ENCODE results near the gene RAB34.
A peak's percentile ranks its signal among the peaks of the same experiment; 100 is the strongest.

RAB34 gene

GRCh38 chr17:28717578-28718332 lies at the start of gene RAB34:
Gene RAB34 (minus strand): TSS chr17:28717868. CDS start chr17:28717266, 602 bp downstream.
- peaks cover 46% of the 10 kb centered on the region for H3K4me1 Mint-ChIP-seq
- H3K9me3 Mint-ChIP-seq: no peaks in the 10 kb centered on the region
- ATAC-seq (peak; percentile 2), DNase-seq (no peak)
- peaks cover 46% of the 10 kb centered on the region for H3K27me3 Mint-ChIP-seq
- H3K4me3 Mint-ChIP-seq: peak within 1 kb of the TSS; percentile 80 to 97
- peak within 1 kb of the TSS; percentile 82 to 94 for H3K27ac Mint-ChIP-seq

- H3K27me3 Mint-ChIP-seq: no peaks in the 10 kb centered on the region
- ATAC-seq: no peak
- DNase-seq: no peak
- no peaks in the 10 kb centered on the region for H3K9me3 Mint-ChIP-seq
- H3K4me3 Mint-ChIP-seq: no peak overlapping the region
- H3K27ac Mint-ChIP-seq: no peak overlapping the region
- peaks cover 23% of the 10 kb centered on the region for H3K4me1 Mint-ChIP-seq
Measured at GRCh38 chr17:28765038-28765437, 47.4 kb upstream of the RAB34 start.

GRCh38 chr17:28763804-28764266 lies 46.2 kb upstream of the RAB34 start:
- Mint-ChIP-seq H3K4me1 (peaks cover 18% of the 10 kb centered on the region), H3K4me3 (no peak overlapping the region), H3K27me3 (no peaks in the 10 kb centered on the region), H3K9me3 (no peaks in the 10 kb centered on the region), H3K27ac (peak overlapping the region in 1 of 2 donors; percentile 25)
- DNase-seq (peak; percentile 69 to 71), ATAC-seq (peak; percentile 57)

- DNase-seq (no peak), ATAC-seq (peak; percentile 86)
- peak overlapping the region in 1 of 2 donors; percentile 25 for H3K27ac Mint-ChIP-seq
- H3K9me3 Mint-ChIP-seq: no peaks in the 10 kb centered on the region
- H3K27me3 Mint-ChIP-seq: no peaks in the 10 kb centered on the region
- H3K4me3 Mint-ChIP-seq: peak overlapping the region in 1 of 2 donors; percentile 44
- peaks cover 22% of the 10 kb centered on the region for H3K4me1 Mint-ChIP-seq
Measured at GRCh38 chr17:28763137-28763799, 45.6 kb upstream of the RAB34 start.

GRCh38 chr17:28760601-28761562 lies 43.2 kb upstream of the RAB34 start:
- peak overlapping the region; percentile 7 to 63 for H3K27ac Mint-ChIP-seq
- H3K9me3 Mint-ChIP-seq: no peaks in the 10 kb centered on the region
- H3K4me3 Mint-ChIP-seq: no peak overlapping the region
- H3K27me3 Mint-ChIP-seq: no peaks in the 10 kb centered on the region
- no peak for DNase-seq
- peaks cover 24% of the 10 kb centered on the region for H3K4me1 Mint-ChIP-seq
- no peak for ATAC-seq

- Mint-ChIP-seq H3K4me1 (peaks cover 18% of the 10 kb centered on the region), H3K27me3 (no peaks in the 10 kb centered on the region), H3K9me3 (no peaks in the 10 kb centered on the region), H3K27ac (peak overlapping the region in 1 of 2 donors; percentile 71), H3K4me3 (no peak overlapping the region)
- ATAC-seq (no peak), DNase-seq (no peak)
Measured at GRCh38 chr17:28759256-28759865, 41.7 kb upstream of the RAB34 start.

- Mint-ChIP-seq H3K4me1 (peaks cover 13% of the 10 kb centered on the region), H3K27ac (peak overlapping the region in 1 of 2 donors; percentile 71), H3K27me3 (no peaks in the 10 kb centered on the region), H3K4me3 (peak overlapping the region in 1 of 2 donors; percentile 16), H3K9me3 (no peaks in the 10 kb centered on the region)
- no peak for DNase-seq
- no peak for ATAC-seq
Measured at GRCh38 chr17:28758411-28759121, 40.9 kb upstream of the RAB34 start.

GRCh38 chr17:28756049-28756804 lies 38.6 kb upstream of the RAB34 start:
- Mint-ChIP-seq H3K4me3 (no peak overlapping the region), H3K27ac (peak overlapping the region in 1 of 2 donors; percentile 69), H3K4me1 (peaks cover 5% of the 10 kb centered on the region), H3K27me3 (no peaks in the 10 kb centered on the region), H3K9me3 (no peaks in the 10 kb centered on the region)
- no peak for ATAC-seq
- DNase-seq: no peak

GRCh38 chr17:28755486-28755885 lies 37.8 kb upstream of the RAB34 start:
- no peak overlapping the region for H3K27ac Mint-ChIP-seq
- H3K4me1 Mint-ChIP-seq: peaks cover 5% of the 10 kb centered on the region
- no peaks in the 10 kb centered on the region for H3K27me3 Mint-ChIP-seq
- no peak for DNase-seq
- H3K4me3 Mint-ChIP-seq: no peak overlapping the region
- no peak for ATAC-seq
- H3K9me3 Mint-ChIP-seq: no peaks in the 10 kb centered on the region

- Mint-ChIP-seq H3K9me3 (no peaks in the 10 kb centered on the region), H3K27me3 (no peaks in the 10 kb centered on the region), H3K4me1 (peaks cover 32% of the 10 kb centered on the region), H3K27ac (peak overlapping the region in 1 of 2 donors; percentile 12), H3K4me3 (no peak overlapping the region)
- DNase-seq (no peak), ATAC-seq (no peak)
Measured at GRCh38 chr17:28751600-28752366, 34.1 kb upstream of the RAB34 start.

GRCh38 chr17:28750178-28751047 lies 32.7 kb upstream of the RAB34 start:
- Mint-ChIP-seq H3K4me1 (peaks cover 43% of the 10 kb centered on the region), H3K27ac (peak overlapping the region in 1 of 2 donors; percentile 55), H3K4me3 (peak overlapping the region; percentile 33 to 54), H3K9me3 (no peaks in the 10 kb centered on the region), H3K27me3 (no peaks in the 10 kb centered on the region)
- peak; percentile 85 for ATAC-seq
- DNase-seq: peak; percentile 88

- H3K9me3 Mint-ChIP-seq: no peaks in the 10 kb centered on the region
- peak overlapping the region; percentile 54 to 62 for H3K4me3 Mint-ChIP-seq
- H3K4me1 Mint-ChIP-seq: peaks cover 43% of the 10 kb centered on the region
- ATAC-seq (peak; percentile 4), DNase-seq (no peak)
- H3K27ac Mint-ChIP-seq: peak overlapping the region in 1 of 2 donors; percentile 55
- no peaks in the 10 kb centered on the region for H3K27me3 Mint-ChIP-seq
Measured at GRCh38 chr17:28749516-28750177, 32.0 kb upstream of the RAB34 start.

Measured in stimulated activated naive CD8-positive, alpha-beta T cell treated with anti-CD3 and anti-CD28 coated beads, Interleukin-15, amount 100 ng/mL, for 72 hours (primary cell).